Immature natural killer cell (primary cell): ENCODE measurements around the gene KDM4B. TPM values are rescaled to one million over a fixed set of nuclear protein-coding genes. Genes with fewer than 3 reads are reported as not detected.
"Not testable (repeated sequence)": the region's sequence is repeated elsewhere in the genome, so short reads cannot be mapped to it uniquely, and the experiment has no call there.

Experiments
- DNase-seq, 3 donors: peaks; one replicate each; pipeline ENCODE4 v3.0.0; 2022; ENCODE audit warnings: mixed read lengths in 1 of 3
- H3K27ac Mint-ChIP-seq, 6 donors: one replicate each; pipeline ENCODE4 v1.8.0; 2020; ENCODE audit warnings: mixed read lengths in 6 of 6, mild to moderate bottlenecking in 5 of 6, inconsistent platforms in 4 of 6, moderate library complexity in 3 of 6
- H3K27me3 Mint-ChIP-seq, 3 donors: one replicate each; pipeline ENCODE4 v1.8.0; 2020 to 2021; ENCODE audit warnings: low read depth in 3 of 3, mild to moderate bottlenecking in 3 of 3, mixed read lengths in 3 of 3, moderate library complexity in 3 of 3, inconsistent platforms in 1 of 3
- H3K36me3 Mint-ChIP-seq, 3 donors: one replicate each; pipeline ENCODE4 v1.8.0; 2020; ENCODE audit warnings: mixed read lengths in 3 of 3, inconsistent platforms in 2 of 3, mild to moderate bottlenecking in 2 of 3
- H3K4me1 Mint-ChIP-seq, 2 donors: one replicate each; pipeline ENCODE4 v1.8.0; 2020; ENCODE audit warnings: inconsistent platforms in 2 of 2, mild to moderate bottlenecking in 2 of 2, mixed read lengths in 2 of 2, moderate library complexity in 1 of 2
- H3K4me3 Mint-ChIP-seq, 5 donors: one replicate each; pipeline ENCODE4 v1.8.0; 2020; ENCODE audit warnings: mild to moderate bottlenecking in 5 of 5, mixed read lengths in 5 of 5, inconsistent platforms in 3 of 5, moderate library complexity in 3 of 5
- H3K9me3 Mint-ChIP-seq, 6 donors: one replicate each; pipeline ENCODE4 v1.8.0; 2020; ENCODE audit warnings: mild to moderate bottlenecking in 6 of 6, mixed read lengths in 6 of 6, inconsistent platforms in 4 of 6, moderate library complexity in 3 of 6
- polyA plus RNA-seq, 3 donors: library from polyadenylated mRNA; unstranded; fragments of 300-500 nt; fragmentation: Illumina TruSeq; gene quantifications; one replicate each; pipeline ENCODE4 v1.2.3, GENCODE V29; 2021

Gene KDM4B
- polyA plus RNA-seq, 3 donors from 2014 or later: 4.3 to 22.4 (median 6.7) TPM

DNA sequence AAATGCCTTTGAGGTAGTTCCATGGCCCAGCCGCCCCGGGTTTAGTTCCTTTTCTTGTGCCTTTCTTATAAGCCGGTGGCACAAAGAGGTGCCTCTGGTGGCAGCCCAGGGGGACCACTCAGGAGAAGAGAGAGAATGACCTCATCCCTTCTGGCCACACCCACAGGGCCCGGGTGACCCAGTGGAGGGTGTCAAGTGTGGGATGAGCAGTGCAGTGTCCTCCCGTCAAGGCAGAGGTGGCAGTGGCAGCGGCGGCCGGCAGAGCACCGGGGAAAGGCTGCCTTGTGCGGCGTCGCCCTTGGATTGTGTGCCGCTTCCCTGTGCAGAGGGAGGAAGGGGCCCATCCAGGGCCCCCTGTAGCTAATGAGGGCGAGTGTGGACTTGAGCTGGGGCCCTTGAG is 47.9 kb downstream of the KDM4B start:
- H3K27me3 Mint-ChIP-seq: no peaks in the 10 kb centered on the region
- H3K4me1 Mint-ChIP-seq: peaks cover 0 to 7% of the 10 kb centered on the region in 2 donors
- H3K27ac Mint-ChIP-seq: no peak overlapping the region
- H3K36me3 Mint-ChIP-seq: peaks cover 0 to 4% (median 0%) of the 10 kb centered on the region in 3 donors
- DNase-seq: no peak
- no peak overlapping the region for H3K4me3 Mint-ChIP-seq
- no peaks in the 10 kb centered on the region for H3K9me3 Mint-ChIP-seq

DNA sequence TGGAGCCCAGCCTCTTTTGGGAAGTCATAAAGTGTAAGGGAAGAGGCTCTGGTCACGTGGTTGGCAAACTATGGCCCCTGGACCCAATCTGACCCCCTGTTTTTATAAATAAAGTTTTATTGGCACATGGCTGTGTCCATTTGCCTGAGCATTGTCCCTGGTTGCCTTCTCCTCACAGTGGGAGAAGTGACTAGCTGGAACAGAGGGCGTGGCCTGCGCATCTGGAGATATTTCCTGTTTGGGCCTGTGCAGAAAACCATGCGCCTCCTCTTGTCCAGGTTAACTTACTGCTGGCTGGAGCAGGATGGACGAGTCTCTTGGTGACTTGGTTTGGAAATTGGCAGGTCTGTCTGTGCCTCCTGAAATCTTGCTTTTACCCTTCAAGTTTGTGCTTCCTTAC is 48.3 kb downstream of the KDM4B start:
- peaks cover 0 to 10% of the 10 kb centered on the region in 2 donors for H3K4me1 Mint-ChIP-seq
- H3K4me3 Mint-ChIP-seq: no peak overlapping the region
- H3K27ac Mint-ChIP-seq: no peak overlapping the region
- H3K36me3 Mint-ChIP-seq: peaks cover 0 to 4% (median 0%) of the 10 kb centered on the region in 3 donors
- no peaks in the 10 kb centered on the region for H3K9me3 Mint-ChIP-seq
- DNase-seq: no peak
- no peaks in the 10 kb centered on the region for H3K27me3 Mint-ChIP-seq

DNA sequence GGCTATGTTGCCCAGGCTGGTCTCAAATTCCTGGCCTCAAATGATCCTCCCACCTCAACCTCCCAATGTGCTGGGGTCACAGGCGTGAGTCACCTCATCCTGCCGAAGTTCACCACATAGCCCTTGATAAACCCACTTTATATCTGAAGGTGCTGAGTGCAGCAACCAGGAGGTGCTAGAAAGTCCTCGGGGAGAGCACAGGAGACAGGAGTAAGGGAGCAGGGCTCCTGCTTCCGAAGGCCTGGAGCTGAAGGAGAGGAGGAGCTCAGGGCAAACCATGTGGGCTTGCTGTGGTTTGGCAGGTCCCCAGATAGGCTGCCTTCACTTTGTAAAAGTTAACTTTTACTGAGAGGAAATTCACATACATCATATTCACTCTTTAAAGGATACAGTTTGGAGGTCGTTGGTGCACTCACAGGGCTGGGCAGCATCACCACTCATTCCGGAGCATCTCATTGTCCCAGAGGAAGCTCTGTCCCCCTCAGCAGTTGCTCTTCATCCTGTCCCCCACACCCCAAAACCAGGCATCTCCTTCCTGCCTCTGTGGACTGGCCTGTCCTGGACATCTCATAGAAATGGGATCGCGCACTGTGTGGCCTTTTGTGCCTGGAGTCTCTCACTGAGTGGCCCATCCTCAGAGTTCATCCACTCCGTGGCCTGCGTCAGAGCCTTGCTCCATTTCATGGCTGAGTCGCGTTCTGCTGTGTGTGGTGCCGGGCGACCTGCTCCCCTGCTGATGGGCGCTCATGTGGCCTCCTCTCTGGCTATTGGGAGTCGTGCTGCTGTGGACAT is 49.5 kb downstream of the KDM4B start:
- H3K36me3 Mint-ChIP-seq: peaks cover 0 to 4% (median 0%) of the 10 kb centered on the region in 3 donors
- no peak for DNase-seq
- peaks cover 0 to 1% (median 0%) of the 10 kb centered on the region in 3 donors for H3K27me3 Mint-ChIP-seq
- peak overlapping the region in 4 of 6 donors; percentile 12 to 62 (median 41) for H3K27ac Mint-ChIP-seq
- H3K4me1 Mint-ChIP-seq: peaks cover 5 to 16% of the 10 kb centered on the region in 2 donors
- peak overlapping the region in 3 of 5 donors; percentile 4 to 40 (median 9) for H3K4me3 Mint-ChIP-seq
- H3K9me3 Mint-ChIP-seq: no peaks in the 10 kb centered on the region

DNA sequence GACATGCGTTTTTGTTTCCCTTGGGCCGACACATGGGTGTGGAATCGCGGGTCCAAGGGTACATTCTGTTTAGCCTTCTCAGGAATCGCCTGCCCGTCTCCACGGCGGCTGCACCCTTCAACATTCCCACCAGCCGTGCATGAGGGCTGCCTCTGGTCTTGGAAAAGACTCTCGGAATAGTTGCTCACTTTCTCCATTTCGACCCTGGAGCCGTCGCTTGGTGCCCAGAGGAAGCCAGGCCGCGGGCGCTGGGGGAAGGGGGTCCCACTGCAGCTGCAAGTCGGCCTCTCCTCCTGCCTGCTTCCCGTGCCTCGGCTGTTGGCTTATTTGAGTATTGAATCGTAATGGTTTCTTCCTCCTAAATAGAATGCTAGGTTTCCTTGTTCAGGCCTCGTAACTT is 51.5 kb downstream of the KDM4B start:
- Mint-ChIP-seq H3K36me3 (peaks cover 0 to 4% (median 0%) of the 10 kb centered on the region in 3 donors), H3K4me3 (no peak overlapping the region), H3K9me3 (no peaks in the 10 kb centered on the region), H3K4me1 (peaks cover 5 to 16% of the 10 kb centered on the region in 2 donors), H3K27me3 (peaks cover 0 to 1% (median 0%) of the 10 kb centered on the region in 3 donors), H3K27ac (no peak overlapping the region)
- DNase-seq: no peak

DNA sequence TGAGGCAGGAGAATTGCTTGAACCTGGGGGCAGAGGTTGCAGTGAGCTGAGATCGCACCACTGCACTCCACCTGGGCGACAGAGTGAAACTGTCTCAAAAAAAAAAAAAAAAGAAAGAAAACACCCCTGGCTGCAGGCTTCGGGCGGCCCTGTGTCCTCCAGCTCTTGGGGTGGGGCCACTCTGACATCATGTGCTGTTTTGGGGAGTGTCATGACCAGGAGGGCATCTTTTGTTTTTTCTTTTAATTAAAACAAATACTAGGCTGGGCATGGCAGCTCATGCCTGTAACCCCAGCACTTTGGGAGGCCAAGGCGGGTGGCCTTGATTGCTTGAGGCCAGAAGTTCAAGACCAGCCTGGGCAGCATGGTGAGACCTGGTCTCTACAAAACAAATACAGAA is 52.1 kb downstream of the KDM4B start:
- Mint-ChIP-seq H3K27me3 (peaks cover 0 to 1% (median 0%) of the 10 kb centered on the region in 3 donors), H3K27ac (no peak overlapping the region), H3K36me3 (peaks cover 0 to 4% (median 0%) of the 10 kb centered on the region in 3 donors), H3K9me3 (peaks cover 0 to 1% (median 0%) of the 10 kb centered on the region in 6 donors), H3K4me3 (no peak overlapping the region), H3K4me1 (peaks cover 5 to 16% of the 10 kb centered on the region in 2 donors)
- DNase-seq: no peak

DNA sequence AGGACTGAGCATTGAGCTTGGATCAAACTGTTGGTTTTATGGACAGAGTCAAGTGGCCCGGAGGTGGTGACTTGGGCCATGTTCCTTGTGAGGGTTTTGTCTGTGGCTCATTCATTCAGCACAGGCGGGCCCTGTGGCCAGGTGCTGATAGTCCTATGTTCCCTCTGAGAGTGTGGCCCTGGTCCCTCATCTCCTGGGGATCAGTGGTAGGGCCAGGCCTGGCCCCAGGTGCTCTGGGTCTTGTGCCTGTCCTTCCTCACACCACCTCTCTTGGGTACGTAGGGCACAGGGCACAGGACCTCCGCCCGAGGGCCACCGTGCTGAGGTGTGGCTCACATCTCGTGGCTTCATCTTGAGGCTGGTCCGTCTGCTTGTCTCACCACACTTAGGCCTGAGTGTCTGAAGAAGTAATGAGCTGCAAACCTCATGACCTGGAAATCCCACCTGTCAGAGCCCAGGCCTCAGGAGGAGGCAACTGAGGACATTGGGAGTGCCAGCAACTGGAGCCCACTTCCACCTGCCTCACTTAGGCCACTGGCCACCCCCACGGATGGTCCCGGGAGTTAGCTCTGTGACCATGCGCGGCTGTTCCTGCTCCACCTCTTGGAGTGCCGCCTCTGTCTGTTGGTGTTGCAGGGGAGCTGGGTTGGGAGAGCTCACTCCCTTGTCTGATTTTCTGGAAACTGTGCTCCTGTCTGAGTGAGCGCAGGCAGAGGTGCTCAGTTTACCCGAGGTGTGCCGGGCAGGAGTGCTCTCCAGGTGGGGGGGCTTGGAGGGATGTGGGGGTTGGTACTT is 53.4 kb downstream of the KDM4B start:
- Mint-ChIP-seq H3K27ac (no peak overlapping the region), H3K27me3 (peaks cover 0 to 1% (median 0%) of the 10 kb centered on the region in 3 donors), H3K9me3 (peaks cover 0 to 1% (median 0%) of the 10 kb centered on the region in 6 donors), H3K4me3 (no peak overlapping the region), H3K4me1 (peaks cover 5 to 16% of the 10 kb centered on the region in 2 donors), H3K36me3 (peaks cover 0 to 4% (median 0%) of the 10 kb centered on the region in 3 donors)
- no peak for DNase-seq

DNA sequence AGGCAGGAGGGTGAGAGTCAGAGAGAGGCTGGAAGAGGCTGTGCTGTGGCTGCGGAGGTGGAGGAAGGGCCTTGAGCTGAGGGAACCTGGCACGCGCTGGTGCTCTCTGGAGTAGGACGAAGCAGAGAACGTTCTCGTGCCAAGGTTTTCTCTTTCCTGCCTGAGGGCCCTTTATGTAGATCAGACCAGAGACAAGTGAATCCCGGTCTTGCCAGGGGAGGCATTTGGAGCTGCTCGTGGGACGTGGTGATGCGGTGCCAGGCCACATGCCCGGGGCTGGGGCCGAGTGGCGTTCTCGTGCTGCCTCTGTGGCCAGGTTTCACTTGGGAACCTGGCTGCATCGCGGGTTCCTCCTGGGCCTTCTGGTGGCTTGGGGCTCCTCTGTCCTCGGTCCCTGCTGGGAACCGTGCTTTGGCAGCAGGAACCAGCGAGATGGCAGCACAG is 54.2 kb downstream of the KDM4B start:
- peaks cover 5 to 16% of the 10 kb centered on the region in 2 donors for H3K4me1 Mint-ChIP-seq
- H3K27ac Mint-ChIP-seq: no peak overlapping the region
- H3K27me3 Mint-ChIP-seq: peaks cover 0 to 1% (median 0%) of the 10 kb centered on the region in 3 donors
- peaks cover 0 to 4% (median 0%) of the 10 kb centered on the region in 3 donors for H3K36me3 Mint-ChIP-seq
- peaks cover 0 to 1% (median 0%) of the 10 kb centered on the region in 6 donors for H3K9me3 Mint-ChIP-seq
- no peak overlapping the region for H3K4me3 Mint-ChIP-seq
- no peak for DNase-seq

DNA sequence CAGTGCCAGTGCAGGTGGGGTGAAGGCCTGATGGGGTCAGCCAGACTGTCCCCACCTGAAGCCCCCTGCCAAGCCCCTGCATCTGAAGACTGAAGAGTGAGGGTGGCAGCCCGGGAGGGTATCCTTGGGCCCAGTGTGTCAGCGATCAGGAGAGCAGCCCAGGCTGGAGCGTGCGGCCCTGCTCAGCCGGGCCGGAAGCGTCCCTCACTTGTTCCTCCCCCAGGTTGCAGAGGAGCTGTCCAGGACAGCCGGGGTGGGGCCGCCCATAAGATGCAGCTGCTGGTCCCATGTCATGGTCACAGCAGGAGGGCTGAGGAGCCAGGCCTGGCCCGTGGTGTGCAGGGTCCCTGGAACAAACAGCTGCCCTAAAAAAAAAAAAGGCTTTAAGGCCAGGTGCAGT is 55.4 kb downstream of the KDM4B start:
- Mint-ChIP-seq H3K4me1 (peaks cover 5 to 23% of the 10 kb centered on the region in 2 donors), H3K9me3 (peaks cover 0 to 1% (median 0%) of the 10 kb centered on the region in 6 donors), H3K36me3 (no peaks in the 10 kb centered on the region), H3K4me3 (no peak overlapping the region), H3K27me3 (peaks cover 0 to 1% (median 0%) of the 10 kb centered on the region in 3 donors), H3K27ac (no peak overlapping the region)
- DNase-seq: no peak

DNA sequence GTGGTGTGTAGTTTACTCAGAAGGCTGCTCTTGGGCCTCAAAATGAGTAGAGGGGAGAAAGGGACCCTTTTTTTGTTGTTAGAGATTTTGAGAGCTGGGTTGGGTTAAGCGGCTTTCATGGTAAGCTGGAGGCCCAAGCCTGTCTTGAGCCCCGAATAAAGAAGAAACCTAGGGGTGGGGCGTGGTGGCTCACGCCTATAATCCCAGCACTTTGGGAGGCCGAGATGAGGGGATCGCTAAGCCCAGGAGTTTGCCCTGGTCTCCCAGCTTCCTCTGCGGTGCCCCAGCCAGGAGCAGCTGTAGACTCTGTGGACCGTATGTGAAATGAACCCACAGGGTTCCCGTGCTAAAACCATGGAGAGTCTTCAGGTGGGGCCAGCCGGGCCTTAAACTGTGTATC is 56.1 kb downstream of the KDM4B start:
- DNase-seq: no peak
- H3K27me3 Mint-ChIP-seq: peaks cover 0 to 1% (median 0%) of the 10 kb centered on the region in 3 donors
- peaks cover 0 to 1% (median 0%) of the 10 kb centered on the region in 6 donors for H3K9me3 Mint-ChIP-seq
- H3K36me3 Mint-ChIP-seq: no peaks in the 10 kb centered on the region
- H3K27ac Mint-ChIP-seq: no peak overlapping the region
- H3K4me1 Mint-ChIP-seq: peaks cover 5 to 25% of the 10 kb centered on the region in 2 donors
- H3K4me3 Mint-ChIP-seq: no peak overlapping the region

DNA sequence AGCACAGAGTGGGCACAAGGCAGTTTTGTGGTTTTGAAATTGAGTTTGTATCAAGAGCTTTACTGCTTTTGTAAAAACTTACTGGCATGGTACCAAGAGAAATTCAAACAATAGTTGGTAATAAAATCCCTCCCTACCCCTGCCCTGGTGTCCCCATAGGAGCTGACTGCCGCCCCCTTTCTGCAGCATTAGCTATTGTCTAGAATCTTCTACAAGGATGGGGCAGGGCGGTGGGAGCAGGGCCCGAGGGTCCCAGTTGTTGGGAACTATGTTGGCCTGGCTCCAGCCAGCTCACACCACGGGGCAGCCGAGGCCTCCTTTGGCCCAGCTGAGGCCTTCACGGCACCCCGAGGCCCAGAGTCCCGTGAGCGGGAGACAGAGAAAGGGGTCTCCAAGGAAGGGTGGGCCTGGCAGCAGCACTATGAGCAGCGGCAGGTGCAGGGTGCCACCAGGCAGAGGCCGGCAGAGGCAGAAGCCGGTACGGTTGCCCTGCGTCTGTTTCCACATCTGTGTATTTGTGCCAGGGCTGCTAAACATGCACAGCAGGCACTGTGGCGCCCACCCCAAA is 57.9 kb downstream of the KDM4B start:
- Mint-ChIP-seq H3K27ac (no peak overlapping the region), H3K27me3 (peaks cover 0 to 1% (median 0%) of the 10 kb centered on the region in 3 donors), H3K4me1 (peaks cover 16 to 27% of the 10 kb centered on the region in 2 donors), H3K9me3 (peaks cover 0 to 1% (median 0%) of the 10 kb centered on the region in 6 donors), H3K36me3 (no peaks in the 10 kb centered on the region), H3K4me3 (no peak overlapping the region)
- no peak for DNase-seq

DNA sequence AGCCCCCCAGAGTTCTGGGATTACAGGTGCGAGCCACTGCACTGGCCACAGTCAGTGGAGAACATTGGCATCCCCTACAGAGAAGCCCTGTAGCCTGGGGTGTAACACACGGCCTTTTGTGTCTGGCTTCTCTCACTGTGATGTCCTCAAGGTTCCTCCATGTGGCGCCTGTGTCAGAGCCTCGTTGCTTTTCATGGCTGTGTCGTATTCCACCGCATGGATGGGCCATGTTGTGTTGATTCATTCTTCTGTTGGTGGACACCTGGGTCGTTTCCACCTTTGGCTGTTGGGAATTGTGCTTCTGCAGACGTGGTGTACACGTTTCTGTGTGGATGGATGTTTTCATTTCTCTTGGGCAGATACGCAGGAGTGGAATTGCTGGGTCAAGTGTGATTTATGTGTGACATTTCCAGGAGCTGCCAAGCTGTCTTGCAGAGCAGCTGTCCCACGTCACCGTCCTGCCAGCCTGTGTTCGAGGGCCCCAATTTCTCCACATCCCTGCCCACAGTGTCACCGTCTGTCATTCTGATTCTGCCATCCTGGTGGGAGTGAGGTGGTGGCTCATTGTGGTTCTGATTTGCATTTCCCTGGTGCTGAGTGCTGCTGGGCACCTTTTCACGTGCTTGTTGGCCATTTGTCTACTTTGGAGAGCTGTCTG is 59.4 kb downstream of the KDM4B start:
- Mint-ChIP-seq H3K4me1 (peaks cover 12 to 22% of the 10 kb centered on the region in 2 donors), H3K27ac (peak overlapping the region in 1 of 6 donors; percentile 46), H3K27me3 (no peaks in the 10 kb centered on the region), H3K9me3 (peaks cover 0 to 1% (median 0%) of the 10 kb centered on the region in 6 donors), H3K4me3 (no peak overlapping the region), H3K36me3 (no peaks in the 10 kb centered on the region)
- no peak for DNase-seq

DNA sequence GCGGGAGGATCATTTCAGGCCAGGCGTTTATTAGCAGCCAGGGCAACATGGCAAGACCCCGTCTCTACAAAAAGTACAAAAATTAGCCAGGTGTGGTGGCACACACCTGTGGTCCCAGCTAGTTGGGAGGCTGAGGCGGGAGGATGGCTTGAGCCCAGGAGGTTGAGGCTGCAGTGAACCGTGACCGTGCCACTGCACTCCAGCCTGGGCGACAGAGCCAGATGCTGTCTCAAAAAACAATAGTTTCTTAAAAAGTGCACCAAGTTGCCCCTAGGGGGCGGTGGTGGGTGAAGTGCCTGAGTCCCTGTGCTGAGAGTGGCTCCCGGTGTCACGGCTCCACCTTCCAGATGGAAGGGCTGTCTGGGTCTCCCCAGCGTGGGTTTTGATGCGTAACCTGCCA is 60.7 kb downstream of the KDM4B start:
- H3K27me3 Mint-ChIP-seq, H3K4me3 Mint-ChIP-seq, H3K27ac Mint-ChIP-seq, H3K9me3 Mint-ChIP-seq, H3K36me3 Mint-ChIP-seq: not testable (repeated sequence)
- peaks cover 12 to 25% of the 10 kb centered on the region in 2 donors for H3K4me1 Mint-ChIP-seq
- peak; percentile 28 to 46 (median 29) for DNase-seq

DNA sequence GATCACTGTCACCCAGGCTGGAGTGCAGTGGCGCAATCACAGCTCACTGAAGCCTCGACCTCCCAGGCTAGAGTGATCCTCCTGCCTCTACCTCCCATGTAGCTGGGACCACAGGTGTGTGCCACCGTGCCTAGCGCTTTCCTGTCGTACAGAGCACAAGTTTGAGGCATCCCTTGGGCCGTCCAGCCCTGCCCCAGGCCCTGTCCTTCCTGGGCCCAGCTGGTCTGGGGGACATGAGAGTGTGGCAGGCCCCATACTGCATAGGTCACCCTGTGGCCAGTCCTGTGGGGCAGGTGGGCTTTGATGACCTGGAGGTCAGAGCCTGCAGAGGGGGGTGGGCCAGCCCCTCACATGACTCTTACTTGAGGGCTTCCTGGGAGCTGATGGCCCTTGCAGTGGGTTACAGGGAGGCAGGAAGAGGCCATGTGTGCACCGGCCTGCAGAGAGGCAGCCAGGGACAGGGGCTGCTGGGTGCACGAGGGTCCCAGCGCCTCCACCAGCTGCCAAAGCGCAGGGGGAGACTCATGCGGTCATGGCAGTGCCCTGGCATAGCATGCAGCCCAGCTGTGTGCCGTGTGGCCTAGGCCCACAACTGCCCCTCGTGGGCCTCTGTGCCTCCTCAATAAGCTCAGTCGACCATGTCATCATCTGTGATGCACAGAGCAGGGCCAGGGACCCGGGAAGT is 61.4 kb downstream of the KDM4B start:
- Mint-ChIP-seq H3K9me3 (peaks cover 0 to 1% (median 0%) of the 10 kb centered on the region in 6 donors), H3K36me3 (peaks cover 0 to 3% (median 0%) of the 10 kb centered on the region in 3 donors), H3K27ac (no peak overlapping the region), H3K4me1 (peaks cover 12 to 27% of the 10 kb centered on the region in 2 donors), H3K27me3 (peaks cover 0 to 5% (median 0%) of the 10 kb centered on the region in 3 donors), H3K4me3 (no peak overlapping the region)
- no peak for DNase-seq
